Esophagus muscularis mucosa (tissue), 4 donors: ENCODE results near the gene MASP1.

Source experiments
- EP300 ChIP-seq: sonication (generic); formaldehyde crosslinking; IDR thresholded peaks from one replicate; pipeline ENCODE4 v1.6.1; 2017; ENCODE audit warnings: antibody characterized with exemption
- POLR2A ChIP-seq: fragments of 450-650 bp; IDR thresholded peaks from one replicate; pipeline ENCODE4 v1.6.1; 2017; ENCODE audit warnings: antibody characterized with exemption, moderate library complexity, mild to moderate bottlenecking, low read depth
- TF ChIP-seq, protein P1 (sequence below), 3 experiments: fragments of 200-600 bp in 2 of 3; fragments of 450-650 bp in 1 of 3; sonication (generic) in 2 of 3; IDR thresholded peaks; one replicate each; pipeline ENCODE4 v1.5.1; 2017 to 2019; ENCODE audit warnings: antibody characterized with exemption in 3 of 3, mild to moderate bottlenecking in 2 of 3, moderate library complexity in 1 of 3

GRCh38 chr3:187323091-187323490, 31.6 kb upstream of the MASP1 start:
- TF ChIP-seq POLR2A (no peak), EP300 (no peak)
- TF ChIP-seq, protein P1, sequence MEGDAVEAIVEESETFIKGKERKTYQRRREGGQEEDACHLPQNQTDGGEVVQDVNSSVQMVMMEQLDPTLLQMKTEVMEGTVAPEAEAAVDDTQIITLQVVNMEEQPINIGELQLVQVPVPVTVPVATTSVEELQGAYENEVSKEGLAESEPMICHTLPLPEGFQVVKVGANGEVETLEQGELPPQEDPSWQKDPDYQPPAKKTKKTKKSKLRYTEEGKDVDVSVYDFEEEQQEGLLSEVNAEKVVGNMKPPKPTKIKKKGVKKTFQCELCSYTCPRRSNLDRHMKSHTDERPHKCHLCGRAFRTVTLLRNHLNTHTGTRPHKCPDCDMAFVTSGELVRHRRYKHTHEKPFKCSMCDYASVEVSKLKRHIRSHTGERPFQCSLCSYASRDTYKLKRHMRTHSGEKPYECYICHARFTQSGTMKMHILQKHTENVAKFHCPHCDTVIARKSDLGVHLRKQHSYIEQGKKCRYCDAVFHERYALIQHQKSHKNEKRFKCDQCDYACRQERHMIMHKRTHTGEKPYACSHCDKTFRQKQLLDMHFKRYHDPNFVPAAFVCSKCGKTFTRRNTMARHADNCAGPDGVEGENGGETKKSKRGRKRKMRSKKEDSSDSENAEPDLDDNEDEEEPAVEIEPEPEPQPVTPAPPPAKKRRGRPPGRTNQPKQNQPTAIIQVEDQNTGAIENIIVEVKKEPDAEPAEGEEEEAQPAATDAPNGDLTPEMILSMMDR (IDR thresholded peaks at IDR 0.05) = no peak
